Effector CD8-positive, alpha-beta T cell (primary cell): ENCODE data around the gene FOLR3.
"Not testable (repeated sequence)": the region's sequence is repeated elsewhere in the genome, so short reads cannot be mapped to it uniquely, and the experiment has no call there.

ENCODE experiments used
- DNase-seq: peaks from one replicate; lab custom pipeline; 2025; lab: John Stamatoyannopoulos, UW
- total RNA-seq, 4 experiments: gene quantifications; one replicate each; lab custom pipeline; 2026; lab: John Stamatoyannopoulos, UW

FOLR3 gene
- 0 to 0.18 (median 0) reads per million in 4 experiments for total RNA-seq

DNA sequence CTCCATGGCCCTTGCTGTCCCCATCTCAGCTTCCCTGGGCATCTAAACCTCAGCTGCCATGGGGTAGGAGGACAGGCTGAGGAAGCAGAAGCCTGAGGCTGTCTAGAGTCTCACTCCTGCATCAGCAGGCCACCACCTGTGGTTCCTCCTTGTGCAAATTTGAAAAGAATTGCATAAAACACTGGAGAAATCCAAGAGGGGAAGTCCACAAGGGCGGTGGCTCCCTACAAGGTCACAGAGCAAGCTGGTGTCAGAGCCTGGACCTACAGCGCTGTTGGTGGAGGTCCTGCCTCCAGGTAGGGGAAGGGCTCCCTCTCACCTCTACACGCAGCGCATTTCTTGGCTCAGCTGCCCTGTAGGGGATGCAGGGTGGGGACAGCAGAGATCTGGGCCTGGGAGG lies at the start of gene FOLR3:
Gene FOLR3 (plus strand): TSS at position 253 of the 400 bp plus-strand sequence. CDS start 228 bp downstream, outside the sequence.
- DNase-seq = not testable (repeated sequence)

DNA sequence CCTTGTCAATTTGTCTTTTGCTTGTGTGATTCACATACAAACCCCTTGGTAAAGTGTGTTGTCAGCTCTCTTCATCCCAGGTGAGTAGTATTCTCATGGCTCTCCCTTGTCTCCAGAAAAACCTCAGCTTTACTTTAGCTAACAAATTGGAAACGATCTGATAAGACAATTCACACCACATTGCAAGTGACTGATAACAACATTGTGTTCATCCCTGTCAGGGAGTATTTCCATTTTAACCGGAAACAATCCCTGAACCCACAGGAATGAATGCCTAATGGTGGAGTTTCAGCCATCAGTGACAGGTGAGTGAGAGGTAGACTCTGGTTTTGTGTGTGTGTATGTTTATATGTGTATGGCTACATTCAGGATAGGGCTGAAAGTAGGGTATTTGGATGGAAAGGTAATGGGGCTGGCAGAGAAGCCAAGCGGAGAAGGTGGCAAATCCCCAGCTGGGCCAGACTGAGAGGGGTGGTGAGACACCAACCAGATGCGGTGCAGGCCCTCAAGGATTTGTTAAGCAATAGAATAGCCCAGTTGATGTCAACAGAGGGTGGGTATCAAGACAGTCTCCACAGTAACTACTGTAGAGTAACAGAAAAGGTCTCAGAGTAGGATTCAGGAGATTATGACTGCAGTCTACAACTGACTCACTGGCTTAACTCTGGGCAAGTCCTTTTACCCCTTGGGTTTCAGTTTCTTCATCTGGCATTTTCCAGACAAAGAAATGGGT lies 47.3 kb upstream of the FOLR3 start:
- no peak for DNase-seq

DNA sequence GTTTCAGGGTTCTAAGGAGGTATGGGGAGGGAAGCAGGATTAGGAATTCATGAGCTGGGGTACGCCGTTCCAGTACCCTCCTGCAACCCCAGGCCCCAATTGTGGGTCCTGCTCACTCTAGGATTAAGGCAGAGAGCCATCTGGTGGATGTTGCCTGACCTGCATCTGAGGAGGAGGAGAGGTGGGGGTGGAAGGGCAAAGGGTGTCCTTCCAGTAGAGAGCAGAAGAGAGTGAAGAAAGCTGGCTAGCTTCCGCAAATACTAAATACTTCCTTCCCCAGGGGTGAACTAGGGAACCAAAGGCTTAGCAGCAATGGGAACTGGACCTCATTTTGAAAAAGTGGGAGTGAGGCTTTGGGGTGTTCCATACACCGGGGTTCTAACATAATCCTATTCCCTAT lies 44.2 kb upstream of the FOLR3 start:
- DNase-seq = peak; percentile 60

DNA sequence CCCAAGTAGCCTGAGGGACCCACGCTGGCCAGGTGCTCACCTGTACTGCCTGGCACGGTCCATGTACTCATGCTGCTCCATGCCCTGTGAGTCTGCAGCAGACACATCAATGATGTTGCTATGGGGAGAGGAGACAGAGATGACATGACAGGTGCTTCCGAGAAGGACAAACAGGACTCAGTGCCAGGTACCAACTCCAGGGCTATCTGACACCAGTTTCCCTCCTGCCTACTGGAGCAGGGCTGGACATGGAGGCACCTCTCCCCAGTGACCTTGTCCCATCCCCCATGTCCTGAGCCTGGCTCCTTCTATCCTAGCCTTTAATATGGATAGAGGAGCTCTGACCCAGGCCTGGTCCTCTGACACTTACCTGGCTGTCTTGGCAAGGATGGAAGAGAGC lies 36.8 kb upstream of the FOLR3 start:
- no peak for DNase-seq

DNA sequence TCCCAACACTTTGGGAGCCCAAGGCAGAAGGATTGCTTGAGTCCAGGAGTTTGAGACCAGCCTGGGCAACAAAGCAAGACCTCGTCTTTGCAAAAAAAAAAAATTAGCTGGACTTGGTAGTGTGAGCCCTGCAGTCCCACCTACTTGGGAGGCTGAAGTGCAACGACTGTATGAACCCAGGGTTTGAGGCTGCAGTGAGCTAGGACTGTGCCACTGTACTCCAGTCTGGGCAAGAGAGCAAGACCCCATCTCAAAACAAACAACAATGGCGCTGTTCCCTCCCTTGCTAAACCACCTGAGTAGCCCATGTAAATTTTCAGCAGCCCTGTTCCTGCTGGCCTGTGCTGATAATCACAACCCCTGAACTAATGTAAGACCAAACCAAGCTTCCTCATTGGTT lies 35.5 kb upstream of the FOLR3 start:
- no peak for DNase-seq

DNA sequence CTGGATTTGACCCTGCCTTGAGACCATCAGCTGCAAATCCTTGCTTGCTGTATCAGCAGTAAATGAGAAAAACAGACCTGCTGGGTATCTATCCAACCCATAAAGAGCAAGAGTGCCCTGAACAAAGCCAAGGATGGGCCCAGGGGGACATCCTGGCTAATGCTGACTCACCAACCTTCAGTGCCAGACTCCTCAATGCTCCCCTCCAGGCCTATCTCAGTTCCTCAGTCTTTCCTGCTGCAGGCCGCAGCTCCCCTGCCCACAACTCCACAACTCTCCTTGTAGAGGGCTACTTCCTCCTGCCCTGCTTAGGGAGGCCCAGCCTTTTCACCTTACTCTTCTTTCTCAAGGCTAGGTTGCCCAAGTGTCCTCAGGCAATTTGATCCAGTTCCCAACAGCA lies 35.1 kb upstream of the FOLR3 start:
- DNase-seq = no peak

DNA sequence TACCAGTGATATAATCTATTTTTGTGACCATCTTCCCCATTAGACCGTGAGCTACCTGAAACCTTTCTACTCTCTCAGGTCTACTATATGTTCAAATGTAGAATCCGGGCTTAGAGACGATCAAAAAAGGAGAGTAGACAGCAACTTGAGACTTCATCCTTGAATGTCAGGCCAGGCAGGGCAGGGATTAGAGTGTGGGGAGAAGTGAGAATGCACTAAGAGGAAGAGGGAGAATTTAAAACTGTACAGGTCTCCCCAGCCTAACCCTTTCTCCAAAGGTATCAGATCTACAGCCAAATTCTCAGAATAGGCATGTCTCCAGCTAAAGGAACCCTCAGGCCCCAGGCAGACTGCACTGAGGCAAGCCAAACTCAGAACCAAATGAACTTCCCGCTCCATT lies 33.4 kb upstream of the FOLR3 start:
- no peak for DNase-seq

DNA sequence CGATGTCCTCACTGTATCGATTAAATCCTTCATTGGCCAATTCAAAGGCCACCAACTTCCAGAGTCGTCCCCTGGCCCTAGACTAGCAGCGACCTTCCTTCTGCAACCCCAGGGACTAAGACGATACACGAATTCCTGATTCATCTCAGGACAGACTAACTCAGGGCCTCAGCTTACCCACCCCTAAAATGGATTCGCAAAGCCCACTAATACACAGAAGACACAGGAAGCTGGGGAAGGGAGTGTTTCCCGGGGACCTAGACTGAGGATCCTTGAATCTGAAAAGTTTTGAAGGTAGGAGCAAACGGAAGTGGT lies 32.9 kb upstream of the FOLR3 start:
- DNase-seq = no peak

DNA sequence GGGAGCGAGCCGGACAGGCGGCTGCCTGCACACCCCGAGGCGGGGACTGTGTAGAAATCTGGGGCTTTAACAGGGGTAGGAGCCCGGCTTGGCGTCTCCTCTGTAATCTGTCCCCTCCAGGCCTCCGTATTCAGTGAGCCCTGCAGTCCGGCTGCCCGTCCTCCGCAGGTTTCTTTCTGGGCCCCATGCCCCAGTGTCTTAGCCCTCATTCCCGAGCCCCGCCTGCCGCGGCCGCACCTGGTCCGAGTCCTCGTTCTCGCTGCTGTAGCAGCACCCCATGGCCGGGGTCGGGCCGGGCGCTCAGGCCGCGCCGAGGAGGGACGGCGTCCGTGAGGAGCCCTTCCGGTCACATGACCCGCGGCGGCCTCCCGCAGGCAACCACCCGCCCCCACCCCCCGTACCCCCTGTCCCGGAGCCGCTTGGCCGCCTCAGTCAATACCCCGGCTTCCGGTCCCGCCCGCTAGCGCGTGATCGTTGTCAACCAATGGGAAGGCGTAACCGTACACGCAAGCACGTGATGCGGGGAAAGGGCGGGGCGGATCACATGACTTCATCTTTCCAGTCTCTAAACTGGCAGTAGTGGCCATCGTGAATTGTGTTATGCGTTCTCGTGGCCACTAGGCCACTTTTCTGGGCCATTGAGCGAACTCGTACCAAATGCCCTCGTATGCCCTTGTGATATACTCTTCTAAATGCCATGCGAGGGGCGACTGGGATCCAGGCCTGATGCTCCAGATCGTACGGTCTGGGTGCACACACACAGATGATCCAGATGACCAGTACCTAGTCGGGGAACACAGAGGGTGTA lies 32.4 kb upstream of the FOLR3 start, which contains the start of gene LAMTOR1:
Gene LAMTOR1 (minus strand): TSS at position 352 of the 808 bp plus-strand sequence. CDS start 73 bp downstream, at position 279.
- peak; percentile 97 for DNase-seq

DNA sequence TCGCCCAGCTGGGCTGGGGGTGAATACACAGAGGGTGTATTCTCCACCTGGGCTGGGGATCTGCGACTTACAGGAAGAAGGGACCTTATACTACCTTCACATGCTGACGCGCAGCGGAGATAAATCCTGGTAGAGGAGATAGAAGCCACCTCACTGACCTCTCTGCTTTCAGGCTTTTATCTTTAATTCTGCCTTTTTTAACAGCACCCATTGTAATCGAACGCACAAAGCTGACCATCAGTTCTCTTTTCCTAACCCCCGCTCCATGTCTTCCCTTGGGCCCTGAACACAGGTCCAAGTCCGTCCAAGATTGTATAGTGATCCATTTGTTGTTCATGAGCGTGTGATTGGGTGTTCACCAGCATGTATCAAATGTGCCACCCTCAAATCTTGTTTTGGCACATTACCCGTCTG lies 31.8 kb upstream of the FOLR3 start:
- DNase-seq = no peak

DNA sequence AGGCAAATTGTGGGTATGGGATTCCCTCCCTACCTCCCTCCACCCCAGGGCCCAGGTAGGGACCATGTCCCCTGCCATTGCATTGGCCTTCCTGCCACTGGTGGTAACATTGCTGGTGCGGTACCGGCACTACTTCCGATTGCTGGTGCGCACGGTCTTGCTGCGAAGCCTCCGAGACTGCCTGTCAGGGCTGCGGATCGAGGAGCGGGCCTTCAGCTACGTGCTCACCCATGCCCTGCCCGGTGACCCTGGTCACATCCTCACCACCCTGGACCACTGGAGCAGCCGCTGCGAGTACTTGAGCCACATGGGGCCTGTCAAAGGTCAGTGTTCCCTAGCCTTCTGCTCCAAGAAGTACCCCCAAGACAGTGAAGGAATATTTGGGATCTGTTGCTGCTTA lies 29.6 kb upstream of the FOLR3 start, which contains the start of gene TOMT:
Gene TOMT (plus strand): TSS at position 37 of the 400 bp plus-strand sequence. CDS start 28 bp downstream, at position 65.
- DNase-seq = no peak

DNA sequence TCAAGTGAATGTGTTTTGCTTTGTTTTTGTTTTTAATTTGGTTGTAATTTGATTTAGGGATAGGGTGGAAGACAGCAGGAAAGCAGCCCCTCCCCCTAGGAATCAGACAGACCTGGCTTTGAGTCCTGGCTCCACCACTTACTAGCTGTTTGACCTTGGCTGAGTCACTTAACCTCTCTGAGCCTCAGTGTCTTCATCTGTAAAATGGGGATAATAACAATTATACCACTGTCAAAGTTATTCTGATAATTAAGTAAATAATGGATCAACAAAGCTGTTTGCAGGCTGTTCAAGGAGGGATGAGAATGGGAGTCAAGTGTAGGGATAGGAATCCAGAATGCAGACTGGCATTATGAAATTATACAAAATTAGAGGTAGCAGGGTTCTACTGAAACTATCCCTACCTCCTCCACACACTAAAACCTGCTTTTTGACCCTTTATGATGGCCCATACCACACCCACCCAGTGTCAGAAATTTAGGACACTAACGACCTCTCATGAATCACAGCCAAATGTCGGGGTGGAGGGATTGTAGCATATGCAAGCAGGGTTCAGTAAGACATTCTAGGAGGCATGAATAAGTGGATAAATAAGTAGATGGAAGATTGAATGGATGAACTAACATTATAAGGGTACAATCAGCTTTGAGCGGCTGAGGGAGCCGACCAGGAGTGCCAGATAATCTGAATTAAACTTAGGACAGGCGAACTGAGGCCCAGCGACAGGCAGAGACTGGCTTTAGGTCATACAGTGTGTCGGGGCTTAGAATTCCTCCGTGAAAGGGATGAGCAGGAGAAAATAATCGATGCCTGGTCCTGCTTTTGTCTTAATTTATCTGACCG lies 24.0 kb upstream of the FOLR3 start:
- no peak for DNase-seq

DNA sequence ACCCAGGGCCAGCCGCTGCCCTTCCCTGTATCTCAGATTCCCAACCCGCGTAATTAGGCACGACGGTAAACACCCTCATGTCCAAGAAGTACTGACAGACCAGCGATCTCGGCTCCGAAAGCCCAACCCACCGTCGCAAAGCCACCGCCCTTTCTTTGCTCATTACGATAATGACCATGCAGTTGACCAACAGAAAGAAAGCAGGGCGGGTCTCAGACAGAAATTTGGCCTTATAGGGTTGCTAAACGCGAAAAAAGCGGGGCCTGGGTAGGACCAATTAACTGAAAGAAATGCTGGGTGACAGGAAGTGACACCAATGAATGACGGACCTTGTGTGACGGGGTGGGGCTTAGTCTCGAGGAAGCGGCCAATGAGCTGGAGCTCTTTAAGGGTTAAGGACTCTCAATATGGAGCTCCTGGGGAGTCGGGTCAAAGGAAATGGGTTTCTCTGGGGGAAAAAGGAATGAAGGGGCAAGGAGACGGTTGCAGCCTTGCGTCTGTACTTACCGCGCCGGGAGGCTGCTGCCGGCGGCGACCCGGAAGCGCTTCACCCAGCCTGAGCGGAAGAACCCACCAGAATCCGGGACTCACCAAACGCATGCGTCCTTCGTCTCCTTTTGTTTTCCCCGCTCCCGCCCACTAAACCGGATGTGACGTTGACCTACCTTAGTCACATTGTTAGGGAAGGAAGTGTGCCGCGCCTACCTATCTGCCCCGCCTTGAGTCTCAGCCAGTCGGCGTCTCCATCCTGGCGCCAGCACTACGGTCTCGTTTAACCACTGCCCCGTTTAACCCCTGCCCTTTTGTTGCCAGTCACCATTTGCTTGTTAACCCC lies 23.2 kb upstream of the FOLR3 start, which contains the start of gene ANAPC15:
Gene ANAPC15 (minus strand): TSS at position 553 of the 835 bp plus-strand sequence. CDS start 1,419 bp downstream, outside the sequence.
- DNase-seq = peak; percentile 95

DNA sequence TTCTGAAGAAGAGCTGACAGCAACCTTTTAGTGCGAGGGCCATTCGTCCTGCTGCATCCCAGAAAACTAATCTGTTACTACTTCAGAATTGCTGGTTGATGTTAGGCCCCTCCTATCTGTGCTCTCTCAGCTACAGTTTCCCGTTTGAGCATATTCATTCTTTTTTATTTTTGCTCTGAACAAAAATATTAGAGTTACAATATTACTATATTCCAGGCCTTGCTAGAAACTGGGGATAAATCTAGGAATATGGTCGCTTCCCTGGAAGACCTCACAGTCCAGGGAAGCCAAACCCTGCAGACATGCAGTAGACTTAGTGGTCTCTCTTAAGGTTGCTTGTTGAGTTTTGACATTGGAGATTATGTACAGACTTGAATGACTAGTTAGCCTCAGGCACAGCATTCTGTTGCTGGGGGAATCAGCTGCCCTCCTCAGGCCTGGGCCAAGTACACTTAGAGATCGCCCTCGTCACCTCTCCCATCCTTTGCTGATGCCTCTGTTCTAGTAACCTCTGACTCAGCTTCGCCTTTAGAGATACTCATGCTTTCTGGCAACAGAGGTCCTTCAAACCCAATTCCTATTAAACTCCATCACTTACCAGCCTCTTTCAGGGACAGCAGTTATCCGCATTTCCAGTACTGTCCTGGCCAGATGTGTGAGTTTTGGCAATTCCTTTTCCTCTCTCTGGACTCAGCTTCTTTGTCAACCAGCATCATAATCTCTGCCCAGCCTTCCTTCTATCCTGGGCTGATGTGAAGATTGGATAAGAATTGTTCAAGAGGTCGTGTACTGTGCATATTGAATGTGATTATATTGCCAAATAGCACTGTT lies 22.3 kb upstream of the FOLR3 start:
- no peak for DNase-seq

DNA sequence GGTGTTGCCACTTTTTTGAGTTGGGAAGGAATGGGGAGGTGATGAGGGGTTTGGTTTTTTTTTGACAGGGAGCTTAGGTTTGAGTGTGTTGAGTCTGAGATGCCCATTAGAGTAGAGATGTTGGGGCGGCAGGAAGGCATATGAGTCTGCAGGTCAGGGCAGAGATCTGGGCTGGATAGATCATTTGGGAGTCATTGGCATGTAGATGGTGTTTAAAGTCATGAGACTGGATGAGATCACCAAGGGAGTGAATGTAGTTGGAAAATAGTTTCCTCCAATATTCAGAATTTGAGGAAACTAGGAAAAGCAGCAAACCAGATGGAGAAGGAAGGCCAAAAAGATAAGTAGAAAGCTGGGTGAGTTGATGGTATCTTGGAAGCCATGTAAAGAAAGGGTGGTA lies 21.0 kb upstream of the FOLR3 start:
- DNase-seq = no peak

DNA sequence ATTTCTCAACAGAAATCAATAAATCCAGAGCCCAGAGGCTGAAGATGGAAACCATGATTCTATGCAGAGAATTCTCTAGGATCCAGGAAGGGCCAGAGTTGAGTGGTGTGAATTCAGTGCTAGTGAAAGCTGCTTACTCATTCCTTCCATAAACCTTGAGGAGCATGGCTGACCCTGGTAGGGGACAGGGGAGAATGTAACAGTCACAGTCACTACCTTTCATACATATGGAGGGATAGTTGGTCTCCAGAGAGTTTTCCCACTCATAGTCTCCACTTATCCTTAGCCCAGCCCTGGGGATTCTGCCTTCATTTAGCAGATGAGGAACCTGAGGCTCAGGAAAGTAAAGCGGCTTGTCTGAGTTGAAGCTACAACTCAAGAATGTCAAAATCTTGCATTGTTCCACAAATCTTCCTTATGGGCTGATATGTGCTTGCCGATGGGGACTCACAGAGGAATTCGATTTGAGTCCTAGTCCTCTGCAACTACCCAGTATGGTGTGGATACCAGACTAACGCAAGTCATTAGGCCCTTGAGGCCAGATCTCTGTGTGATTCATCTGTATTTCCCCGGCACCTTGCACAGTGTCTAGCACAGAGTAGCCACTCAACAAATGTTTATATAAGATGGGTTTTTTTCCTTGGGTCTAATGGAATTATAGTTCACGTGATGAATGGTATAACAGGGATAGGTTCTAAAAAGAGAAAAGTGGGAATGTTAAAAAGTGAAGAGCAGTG lies 19.3 kb upstream of the FOLR3 start:
- DNase-seq = no peak

DNA sequence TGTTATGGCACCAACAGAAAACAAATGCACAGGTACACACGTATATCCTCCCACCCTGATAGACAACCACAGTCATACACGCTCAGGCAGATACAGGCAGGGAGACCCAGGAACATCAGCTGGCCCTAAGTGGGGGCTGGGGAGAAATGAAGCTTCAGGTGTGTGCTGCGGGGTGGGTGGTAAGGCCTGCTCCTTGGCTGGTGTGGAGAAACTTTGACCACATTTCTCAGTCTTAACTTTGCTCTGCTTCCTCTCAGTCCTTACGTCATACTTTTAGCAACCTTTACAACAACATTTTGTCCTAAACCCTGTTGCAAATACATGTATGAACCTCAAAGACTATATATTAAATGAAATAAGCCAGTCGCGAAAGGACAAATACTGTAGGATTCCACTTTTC lies 16.3 kb upstream of the FOLR3 start:
- no peak for DNase-seq

DNA sequence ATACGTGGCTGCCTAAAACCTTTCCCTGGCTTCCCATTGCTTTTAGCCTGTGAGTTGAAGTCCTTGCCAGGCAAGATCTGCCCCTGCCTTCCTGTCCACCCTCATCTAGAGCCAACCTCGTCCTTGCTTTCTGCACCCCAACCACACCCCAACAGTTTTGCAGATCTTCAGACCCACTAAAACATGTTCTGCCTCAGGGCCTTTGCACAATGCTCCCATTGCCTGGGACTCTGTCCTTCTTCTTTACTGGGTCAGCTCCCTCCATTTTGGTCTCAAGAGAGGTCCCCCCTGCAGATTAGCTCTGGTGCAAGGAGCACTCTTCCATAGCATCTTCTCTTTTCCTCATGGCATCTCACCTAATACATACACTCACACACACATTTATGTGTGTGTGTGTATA lies 14.6 kb upstream of the FOLR3 start:
- no peak for DNase-seq

DNA sequence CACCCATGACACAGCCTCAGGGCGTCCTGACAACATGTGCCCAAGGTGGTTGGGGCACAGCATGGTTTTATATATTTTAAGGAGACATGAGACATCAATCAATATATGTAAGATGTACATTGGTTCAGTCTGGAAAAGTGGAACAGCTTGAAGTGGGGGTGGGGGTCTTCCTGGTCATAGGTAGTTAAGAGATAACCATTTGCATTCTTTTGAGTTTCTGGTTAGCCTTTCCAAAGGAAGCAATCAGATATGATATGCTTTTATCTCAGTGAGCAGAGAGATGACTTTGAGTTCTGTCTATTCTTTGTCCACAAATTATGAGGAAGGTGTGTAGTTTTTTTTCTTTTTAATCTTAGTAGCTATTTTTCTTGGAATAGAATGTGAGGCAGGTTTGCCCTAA lies 12.9 kb upstream of the FOLR3 start:
- no peak for DNase-seq
